ENCODE measurements around the gene TBC1D30.

GRCh38 chr12:64833928-64834327 is 9.5 kb downstream of the TBC1D30 start:
- TF ChIP-seq, protein P1, sequence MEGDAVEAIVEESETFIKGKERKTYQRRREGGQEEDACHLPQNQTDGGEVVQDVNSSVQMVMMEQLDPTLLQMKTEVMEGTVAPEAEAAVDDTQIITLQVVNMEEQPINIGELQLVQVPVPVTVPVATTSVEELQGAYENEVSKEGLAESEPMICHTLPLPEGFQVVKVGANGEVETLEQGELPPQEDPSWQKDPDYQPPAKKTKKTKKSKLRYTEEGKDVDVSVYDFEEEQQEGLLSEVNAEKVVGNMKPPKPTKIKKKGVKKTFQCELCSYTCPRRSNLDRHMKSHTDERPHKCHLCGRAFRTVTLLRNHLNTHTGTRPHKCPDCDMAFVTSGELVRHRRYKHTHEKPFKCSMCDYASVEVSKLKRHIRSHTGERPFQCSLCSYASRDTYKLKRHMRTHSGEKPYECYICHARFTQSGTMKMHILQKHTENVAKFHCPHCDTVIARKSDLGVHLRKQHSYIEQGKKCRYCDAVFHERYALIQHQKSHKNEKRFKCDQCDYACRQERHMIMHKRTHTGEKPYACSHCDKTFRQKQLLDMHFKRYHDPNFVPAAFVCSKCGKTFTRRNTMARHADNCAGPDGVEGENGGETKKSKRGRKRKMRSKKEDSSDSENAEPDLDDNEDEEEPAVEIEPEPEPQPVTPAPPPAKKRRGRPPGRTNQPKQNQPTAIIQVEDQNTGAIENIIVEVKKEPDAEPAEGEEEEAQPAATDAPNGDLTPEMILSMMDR (IDR thresholded peaks at IDR 0.05), result no peak
- no peak for TF ChIP-seq POLR2A (IDR thresholded peaks at IDR 0.05)
